ENCODE data around the gene MSANTD4. TPM values are rescaled to one million over a fixed set of nuclear protein-coding genes. Genes with fewer than 3 reads are reported as not detected.
"Not testable (repeated sequence)": the region's sequence is repeated elsewhere in the genome, so short reads cannot be mapped to it uniquely, and the experiment has no call there.

The MSANTD4 gene
- total RNA-seq, 4 donors from 2014 or later: 3.0 to 13.5 (median 6.7) TPM

GRCh38 chr11:106061249-106061784 is 39.3 kb upstream of the MSANTD4 start:
- intact Hi-C loops (cut with DNase I): no loop called here
- Histone ChIP-seq H3K9me3 (no peaks in the 10 kb centered on the region), H3K27me3 (no peaks in the 10 kb centered on the region), H3K4me1 (no peaks in the 10 kb centered on the region), H3K4me3 (no peak overlapping the region), H3K36me3 (peaks cover 0 to 19% (median 0%) of the 10 kb centered on the region in 3 donors), H3K27ac (no peak overlapping the region)
- no peak for DNase-seq
- no peak for TF ChIP-seq CTCF (IDR thresholded peaks at IDR 0.05)
- TF ChIP-seq POLR2A (IDR thresholded peaks at IDR 0.05): no peak

GRCh38 chr11:106059617-106060016 is 37.6 kb upstream of the MSANTD4 start:
- H3K9me3 ChIP-seq: no peaks in the 10 kb centered on the region
- 89 to 92% methylated on average over 1 of the region's 1 CpG for WGBS, 2 donors
- no peaks in the 10 kb centered on the region for H3K4me1 ChIP-seq
- no peak overlapping the region for H3K27ac ChIP-seq
- no peaks in the 10 kb centered on the region for H3K27me3 ChIP-seq
- TF ChIP-seq CTCF (IDR thresholded peaks at IDR 0.05): no peak
- no peak for TF ChIP-seq POLR2A (IDR thresholded peaks at IDR 0.05)
- no peak for DNase-seq
- no peak overlapping the region for H3K4me3 ChIP-seq
- peaks cover 0 to 19% (median 0%) of the 10 kb centered on the region in 3 donors for H3K36me3 ChIP-seq
- intact Hi-C loops (cut with DNase I): no loop called here

- H3K4me3 ChIP-seq; DNase-seq; H3K4me1 ChIP-seq; H3K27me3 ChIP-seq; H3K27ac ChIP-seq; H3K9me3 ChIP-seq; intact Hi-C loops (cut with DNase I): not testable (repeated sequence)
- peaks cover 0 to 19% (median 0%) of the 10 kb centered on the region in 3 donors for H3K36me3 ChIP-seq
- WGBS, 2 donors: 96% methylated on average over 14 of the region's 14 CpGs
Observed at GRCh38 chr11:106058377-106058776, 36.3 kb upstream of the MSANTD4 start.

- WGBS, 2 donors: 81 to 86% methylated on average over 2 of the region's 2 CpGs
- Histone ChIP-seq H3K4me3 (no peak overlapping the region), H3K4me1 (no peaks in the 10 kb centered on the region), H3K36me3 (no peaks in the 10 kb centered on the region), H3K9me3 (no peaks in the 10 kb centered on the region), H3K27ac (no peak overlapping the region), H3K27me3 (no peaks in the 10 kb centered on the region)
- no peak for DNase-seq
- TF ChIP-seq CTCF (IDR thresholded peaks at IDR 0.05) (no peak), POLR2A (IDR thresholded peaks at IDR 0.05) (no peak)
- intact Hi-C loops (cut with DNase I): no loop called here
Observed at GRCh38 chr11:106051103-106051502, 29.1 kb upstream of the MSANTD4 start.

GRCh38 chr11:106049727-106050476 is 27.9 kb upstream of the MSANTD4 start:
- WGBS, 2 donors: 68 to 77% methylated on average over 5 of the region's 5 CpGs
- no peak for TF ChIP-seq POLR2A (IDR thresholded peaks at IDR 0.05)
- no peak for TF ChIP-seq CTCF (IDR thresholded peaks at IDR 0.05)
- DNase-seq: no peak
- intact Hi-C loops (cut with DNase I): no loop called here
- Histone ChIP-seq H3K36me3 (no peaks in the 10 kb centered on the region), H3K9me3 (no peaks in the 10 kb centered on the region), H3K27me3 (no peaks in the 10 kb centered on the region), H3K4me1 (no peaks in the 10 kb centered on the region), H3K4me3 (no peak overlapping the region), H3K27ac (no peak overlapping the region)
